GM19351 (cell line): ENCODE data around the gene RETREG1.

Source experiments
- ATAC-seq: cut with Tn5 transposase; IDR thresholded peaks from one replicate; pipeline ENCODE4 v1.9.1; 2021; ENCODE audit warnings: mild to moderate bottlenecking, moderate library complexity; ENCODE audit not compliant: unreplicated experiment

Gene RETREG1

GRCh38 chr5:16586556-16586955 is 30.2 kb downstream of the RETREG1 start:
- no peak for ATAC-seq

DNA sequence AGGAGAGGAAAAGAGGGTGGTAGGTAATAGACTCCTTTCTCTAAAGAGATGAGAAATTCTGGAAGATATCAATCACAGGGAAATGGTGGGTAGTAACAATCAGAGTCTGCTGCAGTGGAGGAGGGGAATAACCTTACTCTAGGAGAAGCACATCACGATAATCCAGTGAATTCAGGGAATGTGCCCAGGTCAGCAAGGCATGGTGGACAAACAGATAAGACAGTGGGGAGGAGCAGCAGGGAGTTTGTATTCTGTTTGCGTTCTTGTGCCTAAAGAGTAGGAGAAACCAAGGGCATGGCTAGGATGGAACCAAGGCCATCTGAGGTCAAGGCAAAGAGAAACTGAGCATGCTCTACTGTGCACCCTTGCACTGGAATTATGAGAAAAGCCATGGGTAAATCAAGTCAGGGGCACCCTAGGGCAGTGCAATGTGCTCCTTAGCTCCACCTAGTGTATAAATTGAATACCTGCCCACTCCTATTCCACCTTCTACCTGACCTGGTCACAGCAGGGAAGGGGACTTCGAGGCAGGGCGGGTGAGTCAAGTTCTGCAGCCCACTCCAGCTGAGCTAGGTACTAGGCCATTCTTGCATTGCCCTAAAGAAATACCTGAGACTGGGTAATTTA is 31.6 kb downstream of the RETREG1 start:
- no peak for ATAC-seq

DNA sequence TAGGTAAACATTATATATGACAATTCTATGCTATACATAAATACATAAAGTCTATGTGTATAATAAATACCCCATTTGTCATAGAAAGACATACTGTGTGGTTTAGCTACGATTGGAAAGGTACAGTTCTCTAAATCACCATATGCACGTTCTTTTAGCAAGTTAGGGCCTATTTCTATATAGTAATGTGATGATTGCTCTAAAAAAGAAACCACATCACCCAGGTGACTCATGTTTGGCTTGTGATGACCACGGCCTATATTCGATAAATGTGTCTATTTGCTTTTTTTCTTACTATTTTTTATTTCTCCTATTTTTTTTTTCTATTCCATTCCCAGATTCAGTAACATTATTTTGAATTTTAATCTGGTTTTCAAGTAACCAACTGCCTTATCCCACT is 34.7 kb downstream of the RETREG1 start:
- no peak for ATAC-seq

- ATAC-seq: no peak
Measured at GRCh38 chr5:16580382-16580781, 36.4 kb downstream of the RETREG1 start.

GRCh38 chr5:16579142-16579847 is 37.5 kb downstream of the RETREG1 start:
- ATAC-seq: no peak

DNA sequence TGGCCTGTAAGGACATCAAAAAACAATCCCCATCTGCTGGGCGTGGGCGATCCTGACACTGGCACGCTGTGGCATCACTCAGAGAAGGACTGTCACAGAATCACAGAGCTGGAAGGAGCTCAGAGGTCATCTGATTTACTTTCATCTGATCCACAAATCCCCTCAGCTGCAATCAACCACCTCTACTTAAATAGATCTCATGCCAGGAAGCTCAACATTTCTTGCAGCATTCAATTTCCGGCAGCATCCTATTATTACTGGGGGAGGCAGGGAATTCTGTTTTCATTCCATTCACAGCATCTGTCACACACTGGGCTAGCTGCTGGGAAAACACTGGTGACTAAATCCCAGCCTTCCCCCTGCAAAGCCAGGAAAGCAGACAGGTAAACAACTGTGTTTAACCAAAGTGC is 38.3 kb downstream of the RETREG1 start:
- ATAC-seq: no peak

GRCh38 chr5:16577677-16578076 is 39.1 kb downstream of the RETREG1 start:
- no peak for ATAC-seq

DNA sequence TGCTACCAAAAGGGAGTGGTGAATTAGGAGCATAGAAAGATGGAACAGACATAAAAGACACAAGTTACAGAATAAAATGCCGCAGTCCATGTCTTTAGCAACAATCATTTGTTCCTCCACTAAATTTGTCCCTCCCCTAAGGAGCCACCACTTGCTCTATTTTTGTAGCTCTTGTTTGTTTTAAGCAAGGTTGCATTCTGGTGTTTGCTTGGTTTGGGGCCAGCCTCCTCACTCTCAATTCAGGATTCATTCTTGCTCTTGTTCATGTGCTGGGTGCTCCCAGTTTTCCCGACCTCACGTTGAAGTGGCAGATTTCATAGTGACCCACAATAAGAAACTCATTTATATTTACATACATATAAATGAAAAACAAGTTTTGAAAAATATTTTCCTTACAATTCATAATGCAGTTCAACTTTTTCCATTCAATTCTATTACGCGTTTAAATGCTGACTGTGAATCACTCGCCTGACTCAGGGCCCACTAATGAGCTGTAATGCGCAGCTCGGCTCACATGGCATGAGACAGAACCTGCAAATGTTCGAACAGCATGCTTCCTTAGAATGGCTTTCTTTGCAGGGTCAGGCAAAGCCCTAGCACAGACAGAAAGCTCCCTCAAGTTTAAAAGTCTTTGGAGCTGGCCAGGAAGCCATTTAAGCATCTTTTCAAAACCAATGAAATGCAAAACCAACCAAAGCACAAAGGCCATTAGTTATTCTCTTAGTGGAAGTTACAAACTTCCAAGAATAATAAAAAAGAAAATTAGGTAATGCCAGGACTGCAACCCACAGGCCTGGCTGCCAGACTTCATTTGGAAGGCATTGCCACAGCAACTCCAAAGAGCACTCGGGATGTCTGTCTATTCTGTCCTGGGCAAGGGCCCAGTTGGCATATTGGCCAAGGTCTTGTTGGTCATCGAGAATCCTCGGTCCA is 41.7 kb downstream of the RETREG1 start:
- no peak for ATAC-seq

DNA sequence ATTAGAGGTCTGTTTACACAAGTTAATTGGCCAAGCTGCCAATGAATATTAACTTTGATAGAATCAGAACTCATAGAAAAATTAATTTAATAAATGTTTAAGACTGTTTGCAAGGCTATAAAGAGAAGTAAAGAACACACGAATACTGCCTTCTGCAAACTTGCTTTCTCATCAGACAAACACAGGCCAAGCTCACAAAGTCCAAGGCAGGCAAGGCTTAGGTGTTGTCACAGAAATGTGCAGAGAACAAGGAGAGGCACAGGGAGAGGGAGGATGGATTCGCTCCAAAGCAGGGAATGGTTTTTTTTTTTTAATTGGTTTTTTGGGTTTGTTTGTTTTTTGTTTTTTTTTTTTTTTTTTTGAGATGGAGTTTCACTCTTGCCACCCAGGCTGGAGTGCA is 43.4 kb downstream of the RETREG1 start:
- ATAC-seq: no peak

DNA sequence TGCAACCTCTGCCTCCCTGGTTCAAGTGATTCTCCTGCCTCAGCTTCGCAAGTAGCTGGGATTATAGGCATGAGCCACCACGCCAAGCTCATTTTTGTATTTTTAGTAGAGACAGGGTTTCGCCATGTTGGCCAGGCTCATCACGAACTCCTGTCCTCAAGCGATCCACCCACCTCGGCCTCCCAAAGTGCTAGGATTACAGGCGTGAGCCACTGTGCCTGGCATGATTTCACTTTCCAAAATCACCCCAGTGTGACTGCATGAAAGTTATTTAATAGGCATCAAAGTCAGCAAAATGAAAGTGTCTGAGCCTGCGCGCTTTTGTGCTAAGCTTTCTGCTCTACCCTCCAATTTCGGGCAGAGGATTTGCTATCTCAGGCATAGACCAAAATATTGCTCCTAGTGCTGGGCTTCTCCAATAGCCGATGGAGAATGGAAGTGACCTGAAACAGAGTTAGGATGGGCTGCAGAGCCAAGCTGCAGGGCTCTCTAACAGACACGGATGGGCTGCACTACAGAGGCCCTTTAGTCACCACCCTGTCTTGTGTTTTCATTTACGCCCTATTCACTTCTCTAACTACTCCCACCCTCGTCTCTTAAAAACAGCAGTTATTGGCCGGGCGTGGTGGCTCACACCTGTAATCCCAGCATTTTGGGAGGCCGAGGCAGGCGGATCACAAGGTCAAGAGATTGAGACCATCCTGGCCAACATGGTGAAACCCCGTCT is 44.3 kb downstream of the RETREG1 start:
- ATAC-seq: no peak

GRCh38 chr5:16571016-16571415 is 45.8 kb downstream of the RETREG1 start:
- ATAC-seq: no peak

GRCh38 chr5:16570121-16570815 is 46.5 kb downstream of the RETREG1 start:
- ATAC-seq: no peak

- ATAC-seq: no peak
Measured at GRCh38 chr5:16568875-16569580, 47.8 kb downstream of the RETREG1 start.

GRCh38 chr5:16567365-16567764 is 49.4 kb downstream of the RETREG1 start:
- no peak for ATAC-seq

DNA sequence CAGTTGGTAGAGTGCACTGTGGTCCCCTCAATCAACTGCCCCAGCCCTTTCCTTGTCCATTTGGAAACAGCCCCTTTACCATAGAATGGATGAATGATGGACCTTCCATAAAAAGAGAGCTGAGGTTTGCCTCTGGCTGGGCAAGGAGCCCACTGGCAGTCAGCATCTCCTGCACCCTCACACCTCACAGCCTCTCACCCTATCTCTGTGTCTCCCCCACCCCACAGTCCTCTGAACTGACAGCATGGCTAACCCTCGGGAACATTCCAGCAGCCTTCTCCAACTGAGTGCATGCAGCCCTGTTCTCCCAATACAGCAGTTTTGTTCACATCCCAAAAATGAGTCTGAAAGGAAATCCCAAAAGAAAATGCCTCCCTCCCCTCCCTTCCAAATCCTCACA is 51.7 kb downstream of the RETREG1 start:
- ATAC-seq: no peak

- ATAC-seq: no peak
Measured at GRCh38 chr5:16564248-16564867, 52.4 kb downstream of the RETREG1 start.

GRCh38 chr5:16563686-16564085 is 53.1 kb downstream of the RETREG1 start:
- no peak for ATAC-seq

GRCh38 chr5:16561660-16562059 is 55.1 kb downstream of the RETREG1 start:
- ATAC-seq: no peak

- ATAC-seq: no peak
Measured at GRCh38 chr5:16559702-16560101, 57.1 kb downstream of the RETREG1 start.
